HG03025 (cell line): Measurements from ENCODE around the gene ELF5.

Source experiments
- ATAC-seq: cut with Tn5 transposase; IDR thresholded peaks from one replicate; pipeline ENCODE4 v1.9.1; 2021; ENCODE audit warnings: mild to moderate bottlenecking, moderate library complexity; ENCODE audit not compliant: unreplicated experiment, low FRiP score

ELF5 gene

DNA sequence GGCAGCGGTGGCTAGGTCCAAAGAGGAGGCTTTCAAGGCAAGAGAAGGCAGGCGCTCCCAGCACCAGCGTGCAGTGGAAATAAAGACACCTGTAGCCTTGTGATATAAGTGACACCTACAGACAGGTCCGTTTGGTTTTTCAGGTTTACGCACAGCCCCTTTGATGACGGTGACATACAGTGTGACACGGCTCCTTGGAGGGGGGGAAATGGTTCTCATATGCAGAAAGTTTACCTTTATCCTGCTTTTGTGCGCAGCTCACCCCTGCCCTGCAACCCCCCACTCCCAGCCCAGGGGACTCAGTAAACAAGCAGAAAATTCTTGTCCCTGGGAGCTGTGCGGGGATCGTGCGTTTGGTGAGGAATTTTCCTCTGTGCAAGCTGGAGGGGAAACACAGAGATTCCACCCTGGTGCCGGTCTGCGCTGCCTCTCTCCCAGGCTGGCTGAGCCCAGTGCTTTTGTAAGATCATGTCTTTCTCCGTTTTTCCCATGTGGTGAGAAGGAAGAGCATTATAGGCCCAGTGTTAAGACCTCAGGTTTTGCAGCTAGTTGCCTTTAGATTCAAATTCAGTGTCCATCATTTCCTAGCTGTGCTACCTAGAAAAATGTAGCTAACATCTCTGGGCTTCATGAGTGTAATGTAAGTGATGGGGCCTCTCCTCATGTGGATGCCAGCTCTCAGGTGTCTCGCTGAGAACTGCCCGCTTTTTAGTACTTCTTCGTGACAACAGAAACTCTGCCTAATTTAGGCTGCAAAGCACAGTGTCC is at the start of gene ELF5:
ELF5 (minus strand) TSS at position 113 of the 768 bp plus-strand sequence. CDS start 8,045 bp downstream, outside the sequence.
- ATAC-seq, result no peak

DNA sequence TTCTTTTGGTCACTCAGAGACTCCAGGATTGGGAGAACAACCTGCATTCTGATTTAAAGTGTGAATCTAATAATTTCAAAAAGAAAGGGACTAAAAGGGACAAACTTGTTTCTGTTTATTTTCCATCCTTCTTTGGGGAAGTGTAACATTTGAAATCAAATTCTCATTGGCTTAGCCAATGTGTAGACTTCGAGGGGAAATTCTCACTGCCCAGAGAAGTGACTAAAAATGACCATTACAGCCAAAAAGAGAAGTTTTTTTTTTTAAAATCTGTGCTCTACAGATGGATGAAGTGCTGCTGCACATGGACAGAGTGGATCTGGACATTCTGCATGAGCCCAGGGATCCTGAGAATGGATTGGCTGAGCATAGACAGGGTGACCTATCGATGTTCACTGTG is 49.4 kb upstream of the ELF5 start:
- no peak for ATAC-seq

DNA sequence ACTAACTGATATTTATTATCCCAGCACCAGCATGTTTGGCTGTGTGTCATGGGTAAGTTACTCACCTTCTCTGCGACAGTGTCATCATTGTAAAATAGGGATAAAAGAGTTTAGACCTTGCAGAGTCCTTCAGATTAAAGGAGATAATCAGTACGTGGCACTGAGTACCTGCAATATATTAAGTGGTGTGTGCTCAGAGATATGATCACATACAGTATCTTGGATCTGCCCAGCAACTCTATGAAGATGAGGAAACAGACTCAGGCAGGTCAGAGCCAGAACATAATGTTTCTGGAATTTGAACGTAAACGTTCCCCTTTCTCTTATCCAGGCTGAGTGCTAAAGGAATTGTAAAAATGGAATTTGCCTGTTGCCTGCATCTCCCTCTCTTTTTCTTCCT is 46.9 kb upstream of the ELF5 start:
- ATAC-seq, result no peak

DNA sequence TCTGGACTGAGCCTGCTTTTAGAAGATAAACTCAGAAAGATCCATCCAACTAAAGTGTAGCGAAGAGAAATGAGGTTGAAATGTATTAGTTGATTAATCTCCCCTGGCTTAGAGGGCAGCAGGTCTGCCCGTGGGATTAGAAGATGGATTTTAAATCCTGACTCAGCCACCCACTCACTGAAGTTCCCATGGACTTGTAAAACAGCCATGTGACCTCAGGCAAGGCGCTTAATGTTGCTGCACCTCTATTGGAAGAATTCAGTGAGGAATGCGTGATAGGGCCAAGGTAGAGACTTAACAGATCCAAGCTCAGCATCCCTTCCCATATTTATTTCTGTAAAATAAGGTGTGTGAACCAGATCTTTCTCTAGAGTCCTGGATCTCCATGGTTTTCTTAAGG is 45.1 kb upstream of the ELF5 start:
- ATAC-seq, result no peak

DNA sequence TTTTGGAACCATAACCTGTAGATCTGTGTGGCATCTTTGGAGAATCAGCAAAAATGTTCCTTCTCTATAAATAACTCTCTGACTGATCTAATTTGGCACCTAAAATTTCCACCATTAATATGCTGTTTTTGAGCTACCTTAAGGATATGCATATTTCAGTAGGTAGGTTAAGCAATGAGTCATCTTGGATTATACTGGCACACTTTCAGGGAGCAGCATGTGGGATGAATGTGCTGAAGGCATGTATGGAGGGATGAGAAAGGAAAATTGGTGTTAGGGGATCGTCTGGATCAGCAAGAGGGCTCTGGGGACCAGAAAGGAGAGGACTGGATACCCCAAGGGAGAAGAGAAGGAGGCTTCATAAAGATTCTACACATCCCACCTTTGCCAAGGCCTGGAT is 44.6 kb upstream of the ELF5 start:
- ATAC-seq, result no peak

DNA sequence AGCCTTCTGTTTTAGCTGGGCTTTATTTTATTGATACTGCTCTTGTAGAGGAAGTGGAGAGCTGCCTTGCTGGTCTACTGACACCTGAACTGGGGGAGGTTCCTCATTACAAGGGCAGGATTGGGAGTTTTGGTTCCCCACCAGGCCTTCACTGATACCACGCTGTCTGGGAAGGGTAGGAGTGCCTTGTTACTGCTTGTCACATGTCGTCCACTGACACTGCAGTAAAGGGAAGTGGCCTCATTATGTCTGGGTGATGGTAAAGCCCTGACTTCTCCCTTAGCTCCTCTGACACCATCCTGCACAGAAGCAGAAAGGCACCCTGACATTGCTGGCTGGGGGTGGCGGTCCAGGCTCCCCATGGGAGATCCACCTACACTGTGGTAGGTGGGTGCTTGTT is 38.7 kb upstream of the ELF5 start:
- no peak for ATAC-seq

DNA sequence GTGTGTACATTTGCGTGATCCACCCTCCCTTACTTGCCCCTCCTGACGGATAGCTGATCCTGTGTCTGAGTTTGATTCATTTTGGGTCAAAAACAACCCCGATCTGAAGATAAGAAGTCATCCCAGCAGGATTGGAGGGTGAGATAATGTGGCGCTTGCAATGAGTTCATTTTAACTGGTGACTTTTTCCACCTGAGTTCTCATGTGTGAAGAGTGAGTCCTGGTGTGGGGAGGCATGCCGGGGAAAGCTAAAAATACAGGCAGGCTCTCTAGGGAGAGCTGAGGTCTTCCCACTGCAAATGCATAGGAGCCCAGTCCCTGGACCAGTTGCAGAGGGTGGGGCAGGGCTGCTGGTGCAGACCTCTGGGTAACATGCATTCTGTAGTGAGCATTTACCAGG is 35.7 kb upstream of the ELF5 start:
- ATAC-seq, result no peak

DNA sequence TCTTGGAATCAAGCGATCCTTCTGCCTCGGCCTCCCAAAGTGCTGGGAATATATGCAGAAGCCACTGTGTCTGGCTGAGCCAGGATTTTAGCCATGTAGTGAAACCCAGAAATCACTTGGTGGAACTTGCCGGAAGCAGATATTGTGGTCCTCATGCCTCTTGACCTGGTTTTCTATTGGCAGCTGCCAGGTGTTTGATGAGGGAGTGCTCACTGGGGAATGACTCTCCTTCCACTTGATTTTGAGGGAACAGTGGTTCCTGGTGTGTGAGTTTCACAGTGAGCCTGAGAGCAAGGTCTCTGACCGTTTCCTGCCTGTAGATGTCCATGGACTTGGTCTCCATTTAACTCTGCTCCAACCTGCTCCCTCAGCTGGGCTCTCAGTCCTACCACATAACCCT is 34.7 kb upstream of the ELF5 start:
- no peak for ATAC-seq

DNA sequence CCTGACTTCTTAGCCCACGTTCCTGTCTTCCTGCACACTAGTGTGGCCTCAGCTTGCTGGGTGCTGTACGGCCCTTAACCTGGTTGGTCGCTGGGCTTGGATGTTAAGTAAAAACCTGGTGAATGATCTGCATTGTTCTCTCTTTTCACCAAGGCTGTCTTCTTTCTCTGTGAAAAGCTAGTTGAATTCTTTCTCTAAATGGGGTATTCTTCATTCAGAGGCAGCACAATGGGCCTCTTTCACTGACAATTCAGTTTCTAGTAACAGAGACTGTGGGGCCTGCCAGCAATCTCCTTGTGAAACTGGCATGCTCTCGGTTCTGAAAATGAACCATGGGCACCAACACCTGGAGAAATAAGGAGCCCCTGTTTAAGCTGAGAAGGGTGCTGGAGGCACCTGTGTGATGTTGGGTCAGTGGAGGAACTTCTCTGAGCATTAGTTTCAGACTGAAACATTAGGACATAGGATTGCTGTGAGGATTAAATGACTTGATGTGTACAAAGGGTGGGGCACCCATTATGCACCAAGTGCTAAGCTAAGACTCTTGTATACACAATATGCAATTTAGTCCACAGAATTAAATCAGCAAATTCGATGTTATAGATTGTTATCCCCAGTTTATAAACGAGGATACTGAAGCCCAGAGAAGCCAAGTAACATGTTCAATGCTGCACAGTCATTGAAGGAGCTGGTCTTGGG is 33.1 kb upstream of the ELF5 start:
- no peak for ATAC-seq

DNA sequence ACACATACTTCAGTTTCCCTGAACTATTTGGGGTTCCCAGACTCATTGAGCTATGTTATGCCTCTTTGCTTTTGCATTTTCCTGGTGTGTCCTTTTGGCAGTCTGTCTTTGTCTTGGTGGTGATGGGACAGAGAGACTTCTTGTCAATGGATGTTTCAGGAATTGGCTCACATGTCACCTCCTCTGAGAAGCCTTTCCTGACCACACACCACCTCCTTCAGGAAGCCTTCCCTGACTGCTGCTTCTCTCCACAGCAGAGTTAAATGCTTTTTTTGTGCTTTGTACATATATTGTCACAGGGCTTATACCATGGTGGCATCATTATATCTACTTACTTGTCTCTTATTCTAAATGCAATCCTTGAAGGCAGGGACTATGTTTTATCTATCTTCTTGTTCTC is 28.5 kb upstream of the ELF5 start:
- ATAC-seq, result no peak

DNA sequence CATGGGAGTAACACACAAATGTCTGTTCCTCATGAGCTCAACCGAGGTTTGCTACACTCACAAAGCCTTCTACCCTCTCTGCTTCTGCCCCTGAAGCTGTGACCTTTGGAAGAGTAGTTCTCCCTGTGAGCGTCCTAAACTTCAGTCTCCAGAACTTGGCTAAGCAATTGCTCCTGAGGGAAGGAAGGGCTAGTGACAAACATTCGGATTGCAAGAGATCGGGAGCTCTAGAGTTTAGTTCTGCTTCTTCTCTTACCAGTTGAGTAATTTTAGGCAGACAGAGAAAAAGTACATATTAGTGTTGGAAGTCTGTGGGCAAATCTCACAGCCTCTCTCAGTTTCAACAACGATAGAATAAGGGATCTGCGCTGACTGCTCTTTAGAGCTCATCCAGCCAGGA is 27.3 kb upstream of the ELF5 start:
- no peak for ATAC-seq

DNA sequence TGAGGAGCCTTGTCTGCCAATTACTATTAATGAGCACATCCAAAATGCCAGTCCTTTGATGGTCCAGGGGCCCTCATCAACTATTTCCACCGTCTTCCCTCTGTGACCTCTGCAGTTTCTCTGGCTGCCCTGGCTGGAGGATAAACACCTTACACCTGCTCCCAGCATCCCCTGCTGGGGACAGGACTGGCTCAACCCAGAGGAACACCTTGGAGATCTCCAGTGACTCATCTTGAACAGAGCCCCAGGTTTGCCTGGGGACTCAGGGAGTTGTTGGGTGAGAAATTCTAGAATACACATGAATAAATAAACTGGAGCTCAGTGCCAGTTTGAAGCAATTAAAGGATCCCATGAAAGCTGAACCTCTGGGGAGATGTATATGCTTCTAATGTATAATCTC is 24.0 kb upstream of the ELF5 start:
- no peak for ATAC-seq

DNA sequence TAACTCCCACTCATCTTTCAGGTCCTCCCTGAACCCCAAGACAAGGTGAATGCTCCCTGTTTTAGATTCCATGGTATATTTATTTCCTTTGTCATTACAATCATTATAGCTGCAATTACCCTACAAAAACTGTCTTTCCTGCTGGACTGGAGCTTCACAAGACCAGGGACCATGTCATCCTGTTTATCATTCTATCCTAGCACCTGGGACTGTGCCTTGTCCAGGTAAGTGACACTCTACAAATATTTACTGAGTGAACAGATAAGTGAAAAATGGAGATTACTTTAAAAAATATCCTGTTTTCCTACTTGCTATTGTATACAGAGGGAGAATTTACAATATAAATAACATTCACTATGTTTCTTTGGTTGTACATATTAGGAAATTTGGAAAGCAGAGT is 22.5 kb upstream of the ELF5 start:
- no peak for ATAC-seq

DNA sequence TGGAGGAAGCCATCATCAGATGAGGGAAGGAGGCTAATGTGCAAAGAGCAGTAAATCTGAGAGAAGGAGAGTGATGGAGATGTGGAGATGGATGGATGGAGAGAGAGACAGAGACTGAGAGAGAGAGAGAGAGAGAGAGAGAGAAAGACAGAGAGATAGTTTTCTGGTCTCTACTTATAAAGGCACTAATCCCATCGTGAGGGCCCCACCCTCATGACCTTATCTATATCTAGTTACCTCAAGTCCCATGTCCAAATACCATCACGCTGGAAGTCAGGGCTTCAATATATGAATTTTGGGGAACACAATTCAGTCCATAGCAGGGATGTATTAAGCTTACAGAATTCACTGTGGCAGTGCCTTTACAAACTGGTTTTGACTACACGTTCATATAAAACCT is 21.2 kb upstream of the ELF5 start:
- no peak for ATAC-seq

DNA sequence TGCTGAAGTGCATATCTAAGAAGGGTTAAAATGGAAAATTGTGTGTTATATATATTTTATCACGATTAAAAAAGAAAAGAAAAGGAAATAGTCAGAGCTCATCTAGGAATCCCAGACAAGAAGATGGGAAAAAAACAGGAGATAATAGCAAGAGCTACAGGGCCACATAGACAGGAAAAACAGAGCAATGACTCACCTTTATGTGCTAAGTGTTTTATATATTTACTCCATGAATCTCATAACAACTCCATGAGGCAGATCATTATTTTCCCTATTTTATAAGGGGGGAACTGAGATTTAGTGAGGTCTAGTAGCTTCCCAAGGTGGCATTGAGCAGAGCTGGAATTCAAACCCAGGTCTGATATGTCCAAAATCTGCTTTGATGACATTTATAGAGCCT is 18.1 kb upstream of the ELF5 start:
- ATAC-seq, result no peak

DNA sequence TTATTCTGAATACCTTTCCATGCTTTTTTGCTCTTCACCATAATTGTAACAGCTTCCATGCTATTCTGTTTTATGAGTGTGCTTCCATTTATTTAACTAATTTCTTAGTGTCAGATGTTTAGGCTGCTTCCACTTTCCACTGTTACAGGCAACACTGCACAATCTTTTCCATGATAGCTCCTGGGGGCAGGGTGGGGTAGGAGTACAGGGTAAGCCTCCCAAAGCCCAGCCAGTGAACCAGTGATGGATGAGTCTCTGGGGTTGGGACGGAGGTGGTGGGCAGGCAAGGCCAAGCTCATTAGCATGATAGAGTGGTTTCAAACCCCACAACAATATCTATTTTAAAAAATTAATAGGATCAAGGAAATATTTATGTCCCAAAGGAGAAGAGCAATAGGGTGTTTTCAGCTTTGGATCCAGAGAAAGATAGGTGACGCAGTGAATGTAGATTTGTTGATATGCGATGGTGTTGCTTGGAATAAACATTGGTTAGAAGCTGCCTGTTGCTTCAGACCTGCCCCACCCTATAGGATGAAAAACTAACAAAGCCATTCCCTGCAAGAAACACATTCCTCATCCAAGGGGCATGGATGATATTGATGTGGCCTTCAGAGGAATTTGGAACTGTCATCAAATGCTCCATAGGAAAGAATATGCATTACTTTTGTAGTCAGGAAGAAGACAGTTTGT is 17.1 kb upstream of the ELF5 start:
- ATAC-seq, result no peak

DNA sequence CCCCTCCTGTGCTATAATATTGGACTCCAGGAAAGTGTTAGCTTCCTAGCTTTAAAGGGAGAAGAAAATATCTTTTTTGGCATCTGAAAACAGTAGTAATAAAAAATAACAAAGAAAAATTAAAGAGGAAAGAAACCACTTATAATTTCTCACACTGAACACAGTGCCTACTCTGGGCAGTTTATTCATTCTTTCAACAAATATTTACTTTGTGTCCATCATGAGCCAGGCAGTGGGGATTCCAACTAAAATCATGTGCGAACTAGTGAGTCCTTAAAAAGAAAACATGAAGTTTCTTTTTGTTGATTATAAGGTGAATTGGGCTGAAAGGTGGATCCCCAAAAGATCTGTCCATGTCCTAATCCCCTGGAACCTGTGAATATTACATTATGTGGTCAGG is 16.0 kb upstream of the ELF5 start:
- ATAC-seq, result no peak

DNA sequence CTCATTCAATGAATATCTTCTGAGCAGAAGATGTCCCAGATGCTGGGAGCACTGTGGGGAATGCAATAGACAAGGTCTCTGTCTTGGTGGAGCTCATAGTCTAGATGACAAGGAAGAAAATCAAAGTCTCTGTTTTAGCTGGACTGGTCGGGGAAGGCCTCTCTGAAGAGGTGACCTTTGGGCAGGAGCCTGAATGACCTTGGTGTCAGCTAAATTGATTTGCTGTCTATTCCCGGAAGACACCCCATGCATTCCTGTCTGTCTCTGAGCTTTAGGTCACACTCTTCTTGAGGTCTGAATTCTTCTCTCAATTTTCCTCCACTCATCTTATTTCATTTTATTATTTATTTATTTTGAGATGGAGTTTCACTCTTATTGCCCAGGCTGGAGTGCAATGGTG is 14.5 kb upstream of the ELF5 start:
- ATAC-seq, result no peak

DNA sequence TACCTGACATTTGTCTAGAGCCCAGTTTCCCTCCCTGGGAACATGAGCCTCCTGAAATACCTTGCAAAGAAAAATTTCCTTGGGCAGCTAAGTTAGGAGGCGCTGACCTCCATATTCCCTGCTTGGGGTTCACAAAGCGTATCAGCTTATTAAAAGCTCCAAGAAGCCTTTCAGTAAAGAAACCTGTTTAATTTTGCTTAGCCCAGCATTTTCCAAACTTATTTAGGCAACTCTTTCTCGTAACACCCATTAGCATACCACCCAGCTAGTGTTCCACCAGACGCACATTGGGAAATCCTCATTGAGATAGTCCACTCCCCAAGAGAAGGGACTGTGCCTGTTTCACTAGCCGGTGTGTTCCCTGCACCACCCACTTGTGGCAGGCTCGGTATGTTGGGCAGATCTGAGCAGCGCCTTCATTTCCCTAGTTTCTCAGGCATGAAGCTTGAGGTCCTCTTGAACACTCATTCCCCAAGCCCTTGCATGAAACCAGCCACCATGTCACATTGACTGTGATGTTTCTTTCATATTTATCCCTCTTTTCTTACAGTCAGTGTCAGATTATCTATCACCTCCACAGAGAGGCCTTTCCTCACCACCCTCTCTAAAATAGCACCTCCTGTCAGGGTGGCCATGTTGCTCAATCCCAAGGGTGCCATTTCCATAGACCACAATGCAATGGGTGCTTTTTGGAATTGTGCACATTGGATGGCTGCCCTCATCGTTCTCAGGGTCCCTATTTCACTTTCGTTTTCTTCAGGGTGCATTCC is 12.5 kb upstream of the ELF5 start:
- no peak for ATAC-seq

DNA sequence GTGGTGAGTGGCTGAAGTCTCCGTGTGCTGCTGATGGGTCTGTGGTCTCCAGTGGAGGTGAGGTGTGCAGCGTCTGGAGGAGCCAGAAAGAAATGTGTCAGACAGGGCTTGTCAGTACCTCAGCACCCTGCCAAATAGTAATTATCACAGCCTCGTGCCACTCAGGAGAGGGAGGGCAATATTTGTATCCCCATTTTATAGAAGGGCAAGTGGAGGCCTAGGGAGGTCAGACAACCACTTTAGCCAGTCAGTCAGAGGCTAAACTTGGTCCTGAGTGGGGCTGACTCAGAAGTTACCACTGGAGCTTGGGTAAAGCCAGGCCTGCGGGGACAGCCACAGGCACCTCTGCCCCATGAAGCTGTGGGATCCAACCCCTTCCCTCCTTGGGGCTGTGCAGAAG is 11.5 kb upstream of the ELF5 start:
- no peak for ATAC-seq

DNA sequence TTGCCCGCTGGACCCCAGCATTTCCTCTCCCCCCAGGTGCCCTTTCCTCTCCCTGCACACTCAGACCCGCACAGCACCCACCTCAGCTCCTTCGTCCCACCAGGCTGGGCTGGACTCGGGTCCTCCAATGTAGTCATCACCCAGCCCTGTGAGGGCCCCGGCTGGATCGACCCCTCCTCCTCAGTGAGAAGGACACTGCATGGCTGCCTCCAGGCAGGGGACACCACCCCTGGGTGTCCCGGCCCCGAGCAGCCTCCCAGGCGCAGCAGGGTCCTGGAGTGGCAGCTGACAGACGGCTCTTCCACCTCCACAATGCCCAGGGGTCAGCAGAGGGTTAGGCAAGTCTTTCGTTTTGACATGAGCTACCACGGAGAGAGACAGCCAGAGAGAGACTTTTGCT is 11.1 kb upstream of the ELF5 start:
- ATAC-seq, result no peak
